Hepatocyte (in vitro differentiated cells): Measurements from ENCODE around the gene ETF1. TPM values are rescaled to one million over a fixed set of nuclear protein-coding genes. Genes with fewer than 3 reads are reported as not detected.

ENCODE experiments used
- DNase-seq: peaks from one replicate; pipeline ENCODE4 v3.0.0-alpha.2; 2016; ENCODE audit warnings: low spot score
- H2AFZ ChIP-seq: fragments of 200-600 bp; sonication (generic); 2 replicates; pipeline ENCODE4 v1.6.0; 2016; ENCODE audit warnings: antibody characterized with exemption, mild to moderate bottlenecking
- H3K27ac ChIP-seq: fragments of 200-600 bp; sonication (generic); 2 replicates; pipeline ENCODE4 v1.5.1; 2016; ENCODE audit warnings: mild to moderate bottlenecking
- H3K27me3 ChIP-seq: fragments of 200-600 bp; sonication (generic); 2 replicates; pipeline ENCODE4 v1.6.1; 2016
- H3K36me3 ChIP-seq: fragments of 200-600 bp; sonication (generic); replicated peaks from 2 replicates; pipeline ENCODE4 v1.5.1; 2016; ENCODE audit warnings: low read depth; ENCODE audit not compliant: insufficient read depth
- H3K4me1 ChIP-seq: fragments of 200-600 bp; sonication (generic); 2 replicates; pipeline ENCODE4 v1.5.1; 2016; ENCODE audit warnings: mild to moderate bottlenecking, moderate library complexity; ENCODE audit not compliant: insufficient read depth
- H3K4me2 ChIP-seq: fragments of 200-600 bp; sonication (generic); 2 replicates; pipeline ENCODE4 v1.6.0; 2016
- H3K4me3 ChIP-seq: fragments of 200-600 bp; sonication (generic); 2 replicates; pipeline ENCODE4 v1.5.1; 2016; ENCODE audit warnings: mild to moderate bottlenecking
- H3K79me2 ChIP-seq: fragments of 200-600 bp; sonication (generic); 2 replicates; pipeline ENCODE4 v1.6.0; 2017; ENCODE audit warnings: mild to moderate bottlenecking
- H3K9me2 ChIP-seq: fragments of 200-600 bp; sonication (generic); replicated peaks from 2 replicates; pipeline ENCODE4 v1.6.0; 2017; ENCODE audit warnings: mild to moderate bottlenecking; ENCODE audit not compliant: insufficient read depth
- H3K9me3 ChIP-seq: fragments of 200-600 bp; sonication (generic); 2 replicates; pipeline ENCODE4 v1.5.1; 2016; ENCODE audit warnings: low read depth, mild to moderate bottlenecking
- H4K20me1 ChIP-seq: fragments of 200-600 bp; sonication (generic); 2 replicates; pipeline ENCODE4 v1.6.0; 2016; ENCODE audit warnings: mild to moderate bottlenecking; ENCODE audit not compliant: insufficient read depth, poor library complexity, severe bottlenecking
- CTCF ChIP-seq: fragments of 200-600 bp; sonication (generic); IDR thresholded peaks from 2 replicates; pipeline ENCODE4 v1.5.1; 2016; ENCODE audit warnings: antibody characterized with exemption, mild to moderate bottlenecking; ENCODE audit not compliant: poor library complexity
- EZH2 ChIP-seq: fragments of 200-600 bp; sonication (generic); IDR thresholded peaks from 2 replicates; pipeline ENCODE4 v1.6.1; 2016; ENCODE audit warnings: antibody characterized with exemption, mild to moderate bottlenecking, borderline replicate concordance
- EZH2phosphoT487 ChIP-seq: fragments of 200-600 bp; sonication (generic); IDR thresholded peaks from one replicate; pipeline ENCODE4 v1.6.1; 2018; ENCODE audit warnings: antibody characterized with exemption, mild to moderate bottlenecking, low read depth, moderate library complexity; ENCODE audit not compliant: unreplicated experiment, severe bottlenecking
- WGBS: methylation state at CpG from one replicate; pipeline ENCODE4 v1.1.6; 2016; ENCODE audit warnings: low lambda C conversion rate; ENCODE audit errors: missing lambda C conversion rate; 5-methylcytosine and 5-hydroxymethylcytosine counted together
- polyA plus RNA-seq: library from polyadenylated mRNA; unstranded; fragments of >200 nt; fragmentation: Nextera tagmentation; extraction: Ambion mirVana; gene quantifications from 2 replicates; pipeline ENCODE4 v1.2.1, GENCODE V29; 2016
- total RNA-seq: library from RNA; depleted of rRNA; stranded (reverse); fragments of >200 nt; gene quantifications from 2 replicates; pipeline ENCODE4 v1.2.3, GENCODE V29; 2014

ETF1 gene
- total and polyA plus RNA-seq, 2 experiments from 2014 or later, result 42.6 to 93.3 TPM

DNA sequence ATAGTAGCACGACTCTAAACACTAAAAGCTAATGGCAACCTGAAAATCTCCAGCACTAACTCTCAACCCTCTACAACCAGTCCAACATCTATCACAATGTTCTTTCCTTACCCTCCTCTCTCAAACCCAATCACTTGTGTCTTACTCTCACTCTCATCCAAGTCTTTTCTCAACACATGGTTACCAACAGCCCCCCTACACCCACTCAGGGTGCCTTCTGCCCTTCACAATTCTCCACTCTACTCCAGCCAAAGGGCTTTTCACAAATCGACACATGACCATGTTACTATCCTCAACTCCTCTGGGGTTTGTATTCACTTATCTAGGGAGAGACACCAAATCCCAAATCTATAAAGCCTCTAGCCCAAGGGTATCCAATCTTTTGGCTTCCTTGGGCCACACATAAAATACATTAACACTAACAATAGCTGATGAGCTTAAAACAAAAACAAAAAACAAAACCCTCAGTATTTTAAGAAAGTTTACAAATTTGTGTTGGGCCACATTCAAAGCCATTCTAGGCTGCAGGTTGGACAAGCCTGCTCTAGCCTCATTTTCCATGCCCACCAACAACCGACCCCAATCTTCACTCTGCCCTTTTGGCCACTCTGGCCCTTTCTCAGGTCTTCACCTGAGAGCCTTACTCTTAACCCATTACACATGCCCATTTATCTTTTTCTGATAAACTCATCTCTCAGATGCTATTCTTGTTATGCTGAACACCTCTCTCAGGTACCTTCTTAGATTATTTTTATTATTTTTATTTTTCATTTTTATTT lies 20.5 kb upstream of the ETF1 start:
- no peaks in the 10 kb centered on the region for H3K36me3 ChIP-seq

GRCh38 chr5:138560971-138561370 lies 17.9 kb upstream of the ETF1 start:
- WGBS, result 94% methylated on average over 6 of the region's 6 CpGs
- peaks cover 60% of the 10 kb centered on the region for H3K79me2 ChIP-seq
- no peak for TF ChIP-seq EZH2phosphoT487
- no peak for TF ChIP-seq EZH2
- no peak for TF ChIP-seq CTCF
- H4K20me1 ChIP-seq, result peaks cover 24% of the 10 kb centered on the region
- no peak overlapping the region for H3K27ac ChIP-seq
- H3K9me2 ChIP-seq, result no peaks in the 10 kb centered on the region
- H3K4me3 ChIP-seq, result no peak overlapping the region
- H3K9me3 ChIP-seq, result no peaks in the 10 kb centered on the region
- DNase-seq, result no peak
- H3K4me2 ChIP-seq, result no peak overlapping the region
- no peaks in the 10 kb centered on the region for H3K27me3 ChIP-seq
- H3K4me1 ChIP-seq, result no peaks in the 10 kb centered on the region
- no peak overlapping the region for H2AFZ ChIP-seq
- no peaks in the 10 kb centered on the region for H3K36me3 ChIP-seq

More for the DNA sequence above, 20.5 kb upstream of the ETF1 start:
- no peak for TF ChIP-seq EZH2phosphoT487
- no peak for TF ChIP-seq EZH2
- TF ChIP-seq CTCF, result no peak
- Histone ChIP-seq H3K27me3 (no peaks in the 10 kb centered on the region), H3K27ac (no peak overlapping the region), H3K4me1 (peaks cover 2% of the 10 kb centered on the region), H3K4me2 (no peak overlapping the region), H4K20me1 (peaks cover 25% of the 10 kb centered on the region), H2AFZ (no peak overlapping the region), H3K9me2 (no peaks in the 10 kb centered on the region), H3K4me3 (no peak overlapping the region), H3K9me3 (no peaks in the 10 kb centered on the region), H3K79me2 (peaks cover 73% of the 10 kb centered on the region)
- DNase-seq, result no peak
- WGBS, result 92% methylated on average over 3 of the region's 3 CpGs

- Histone ChIP-seq H3K27ac (no peak overlapping the region), H3K4me2 (no peak overlapping the region), H2AFZ (no peak overlapping the region), H3K9me2 (no peaks in the 10 kb centered on the region), H3K4me1 (no peaks in the 10 kb centered on the region), H3K79me2 (peaks cover 50% of the 10 kb centered on the region), H4K20me1 (peaks cover 24% of the 10 kb centered on the region), H3K36me3 (no peaks in the 10 kb centered on the region), H3K9me3 (no peaks in the 10 kb centered on the region), H3K4me3 (no peak overlapping the region), H3K27me3 (no peaks in the 10 kb centered on the region)
- DNase-seq, result peak; percentile 15
- no peak for TF ChIP-seq EZH2phosphoT487
- TF ChIP-seq EZH2, result no peak
- no peak for TF ChIP-seq CTCF
- WGBS, result 93% methylated on average over 7 of the region's 7 CpGs
Observed at GRCh38 chr5:138559937-138560336, 16.9 kb upstream of the ETF1 start.
